Erythroblast (primary cell): ENCODE results near the gene WNK1.

Experiments used
- GATA1 ChIP-seq: IDR thresholded peaks from 2 replicates; pipeline ENCODE4 v1.6.1; 2011; ENCODE audit warnings: low read depth, mild to moderate bottlenecking, control low read depth, low read length, moderate library complexity
- POLR2A ChIP-seq: IDR thresholded peaks from 2 replicates; pipeline ENCODE4 v1.6.1; 2011; ENCODE audit warnings: mild to moderate bottlenecking, low read length

DNA sequence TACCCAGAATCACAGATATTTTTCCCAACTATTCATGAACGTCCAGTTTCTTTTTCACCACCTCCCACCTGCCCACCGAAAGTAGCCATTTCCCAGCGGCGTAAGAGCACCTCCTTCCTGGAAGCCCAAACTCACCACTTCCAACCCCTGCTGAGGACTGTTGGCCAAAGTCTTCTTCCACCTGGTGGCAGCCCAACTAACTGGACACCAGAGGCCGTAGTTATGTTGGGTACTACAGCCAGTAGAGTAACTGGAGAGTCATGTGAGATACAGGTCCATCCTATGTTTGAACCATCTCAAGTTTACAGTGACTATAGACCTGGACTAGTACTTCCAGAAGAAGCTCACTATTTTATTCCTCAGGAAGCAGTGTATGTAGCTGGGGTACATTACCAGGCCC lies 115.5 kb downstream of the WNK1 start:
- TF ChIP-seq POLR2A, result no peak
- TF ChIP-seq GATA1, result no peak
